Gastroesophageal sphincter (tissue), 3 donors: ENCODE data around the gene PPP1R14B.

Source experiments
- CTCF ChIP-seq, 4 experiments: fragments of 200-600 bp in 2 of 4; fragments of 450-650 bp in 2 of 4; sonication (generic) in 1 of 4; IDR thresholded peaks; one replicate each; pipeline ENCODE4 v1.5.1; 2017 to 2019; ENCODE audit warnings: antibody characterized with exemption in 4 of 4, mild to moderate bottlenecking in 2 of 4, moderate library complexity in 2 of 4
- POLR2AphosphoS5 ChIP-seq: sonication (generic); formaldehyde crosslinking; IDR thresholded peaks from one replicate; pipeline ENCODE4 v1.6.1; 2017; ENCODE audit warnings: antibody characterized with exemption

- TF ChIP-seq CTCF (IDR thresholded peaks at IDR 0.05) (no peak), POLR2AphosphoS5 (no peak)
Measured at GRCh38 chr11:64241241-64241490, 5.6 kb downstream of the PPP1R14B start.
